NCI-H1417 treated with DMSO at 0.1 percent for 48 hours (cell line): ENCODE data around the gene FBXL7.

Experiments used
- DNase-seq: peaks from one replicate; lab custom pipeline; 2025; lab: John Stamatoyannopoulos, UW

FBXL7 gene

DNA sequence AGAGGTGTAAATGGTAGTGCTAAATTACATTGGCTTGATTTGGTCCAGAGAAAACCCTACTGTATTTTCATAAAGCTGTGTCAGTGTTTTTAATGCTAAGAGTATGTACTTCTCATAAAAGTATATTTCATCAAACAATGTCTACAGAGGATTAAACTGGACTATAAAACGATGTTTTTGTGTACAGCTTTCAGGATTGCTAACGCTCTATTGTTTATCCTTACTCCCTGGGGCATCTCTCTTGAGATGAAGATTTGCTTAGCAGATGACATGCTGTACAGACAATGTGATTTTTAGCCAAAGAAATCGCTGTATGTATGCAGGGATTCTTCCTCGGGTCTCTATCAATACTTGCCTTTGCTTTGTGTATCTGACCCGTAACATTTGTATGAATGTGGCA, 216.0 kb downstream of the FBXL7 start:
- no peak for DNase-seq

- no peak for DNase-seq
Observed at GRCh38 chr5:15717001-15717400, 217.0 kb downstream of the FBXL7 start.

- DNase-seq: no peak
Observed at GRCh38 chr5:15718421-15719179, 218.6 kb downstream of the FBXL7 start.

DNA sequence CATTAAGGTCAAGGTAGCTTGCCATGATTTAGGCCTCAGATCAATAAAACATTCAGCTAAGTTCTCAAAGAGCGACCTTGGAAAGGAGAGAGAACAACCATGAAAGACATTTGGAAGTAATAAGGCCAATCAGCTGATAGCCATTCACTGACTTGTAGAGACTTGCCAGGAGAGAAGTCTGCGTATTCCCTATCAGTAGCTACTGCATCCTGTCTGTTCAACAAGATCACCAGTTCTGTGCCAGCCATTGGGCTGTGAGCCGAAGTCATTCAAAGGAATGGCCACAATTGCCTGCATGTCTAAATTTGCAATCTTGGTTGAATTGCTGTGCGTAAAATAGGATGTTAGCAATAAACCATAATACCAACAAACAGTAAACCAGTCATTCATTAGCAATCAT, 219.8 kb downstream of the FBXL7 start:
- no peak for DNase-seq

DNA sequence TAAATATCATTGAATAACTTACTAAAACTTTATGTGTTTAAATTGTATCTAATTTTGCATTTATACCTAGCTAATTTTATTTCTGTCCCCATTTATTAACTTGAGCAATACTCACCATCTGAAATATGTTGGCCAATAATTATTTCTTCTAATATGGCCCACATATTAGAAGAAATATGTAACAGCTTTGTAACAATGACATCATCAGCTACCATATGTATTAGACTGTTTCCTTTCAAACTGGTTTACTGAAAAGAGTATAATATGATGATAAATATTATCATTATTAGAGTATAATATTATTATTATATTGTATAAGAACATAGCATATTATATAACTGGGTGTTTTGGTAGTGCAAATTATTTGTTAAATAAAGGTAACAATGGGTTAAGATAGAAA, 220.5 kb downstream of the FBXL7 start:
- DNase-seq: no peak

DNA sequence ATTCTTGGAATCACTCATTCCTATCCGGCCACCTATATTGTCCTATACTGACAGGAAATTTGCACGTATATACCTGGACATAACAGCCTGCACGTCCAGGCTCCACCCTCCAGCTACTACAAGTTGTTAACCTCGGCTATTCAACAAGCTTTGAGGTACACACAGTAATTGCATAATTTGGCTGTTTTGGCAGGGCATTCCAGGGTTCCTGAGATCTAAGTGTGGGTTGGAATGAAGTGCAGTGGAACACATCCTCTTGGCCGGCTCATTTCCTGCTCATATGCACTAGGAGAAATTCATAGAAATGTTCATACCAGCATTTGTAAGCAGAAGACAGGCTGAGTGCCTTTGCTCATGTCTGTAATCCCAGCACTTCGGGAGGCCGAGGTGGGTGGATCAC, 222.3 kb downstream of the FBXL7 start:
- DNase-seq: no peak

DNA sequence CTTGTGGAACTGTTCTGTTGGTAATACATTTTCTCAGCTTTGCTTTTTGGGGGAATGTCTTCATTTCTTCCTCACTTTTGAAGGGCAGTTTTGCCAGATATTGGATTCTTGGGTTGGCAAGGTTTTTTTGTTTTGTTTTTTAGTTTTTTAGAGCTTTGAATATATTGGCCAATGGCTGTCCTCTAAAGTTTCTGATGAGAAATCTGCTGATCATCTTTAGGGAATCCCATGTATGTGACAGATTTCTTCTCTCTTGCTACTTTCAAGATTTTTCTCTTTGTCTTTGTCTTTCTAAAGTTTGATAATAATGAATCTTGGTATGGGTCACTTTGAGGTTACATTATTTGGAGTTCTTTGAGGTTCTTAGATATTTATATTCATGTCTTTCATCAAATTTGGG, 227.4 kb downstream of the FBXL7 start:
- DNase-seq: no peak

DNA sequence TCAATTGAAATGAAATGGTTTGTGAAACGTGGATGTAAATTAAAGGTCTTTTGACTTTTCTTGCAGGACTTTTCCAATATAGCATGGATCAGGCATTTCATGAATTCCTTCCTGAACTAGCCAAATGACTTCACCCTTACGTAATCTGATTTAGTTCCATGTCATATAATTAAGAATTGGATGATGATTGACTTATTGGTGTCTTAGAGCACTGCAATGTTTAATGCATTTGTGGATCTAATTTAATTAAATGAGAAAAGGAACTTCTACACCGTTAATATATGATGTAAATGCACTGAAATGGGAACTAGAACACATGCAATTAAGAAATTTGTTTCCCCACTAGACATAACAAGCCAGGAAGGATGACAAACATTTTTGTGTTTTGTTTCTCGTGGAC, 228.8 kb downstream of the FBXL7 start:
- no peak for DNase-seq

DNA sequence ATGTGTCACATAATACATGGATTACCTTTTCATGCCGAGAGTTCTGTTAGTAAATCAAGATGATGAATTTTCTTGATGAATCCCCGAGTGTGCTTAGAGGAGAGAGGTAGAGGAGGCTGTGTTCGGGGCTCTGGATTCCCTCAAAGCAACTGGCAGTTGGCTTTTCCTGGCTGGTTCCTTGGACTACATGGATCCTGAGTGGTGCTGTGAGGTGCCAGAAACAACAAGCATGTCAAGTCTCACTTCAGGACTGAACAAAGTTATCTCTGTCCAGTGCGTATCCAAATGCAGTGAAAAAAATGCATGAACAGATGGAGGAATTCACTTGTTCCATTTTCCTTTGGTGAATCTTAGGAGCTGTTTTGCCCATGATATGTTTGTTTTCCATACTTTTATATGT, 231.7 kb downstream of the FBXL7 start:
- no peak for DNase-seq

- no peak for DNase-seq
Observed at GRCh38 chr5:15734058-15734457, 234.1 kb downstream of the FBXL7 start.

DNA sequence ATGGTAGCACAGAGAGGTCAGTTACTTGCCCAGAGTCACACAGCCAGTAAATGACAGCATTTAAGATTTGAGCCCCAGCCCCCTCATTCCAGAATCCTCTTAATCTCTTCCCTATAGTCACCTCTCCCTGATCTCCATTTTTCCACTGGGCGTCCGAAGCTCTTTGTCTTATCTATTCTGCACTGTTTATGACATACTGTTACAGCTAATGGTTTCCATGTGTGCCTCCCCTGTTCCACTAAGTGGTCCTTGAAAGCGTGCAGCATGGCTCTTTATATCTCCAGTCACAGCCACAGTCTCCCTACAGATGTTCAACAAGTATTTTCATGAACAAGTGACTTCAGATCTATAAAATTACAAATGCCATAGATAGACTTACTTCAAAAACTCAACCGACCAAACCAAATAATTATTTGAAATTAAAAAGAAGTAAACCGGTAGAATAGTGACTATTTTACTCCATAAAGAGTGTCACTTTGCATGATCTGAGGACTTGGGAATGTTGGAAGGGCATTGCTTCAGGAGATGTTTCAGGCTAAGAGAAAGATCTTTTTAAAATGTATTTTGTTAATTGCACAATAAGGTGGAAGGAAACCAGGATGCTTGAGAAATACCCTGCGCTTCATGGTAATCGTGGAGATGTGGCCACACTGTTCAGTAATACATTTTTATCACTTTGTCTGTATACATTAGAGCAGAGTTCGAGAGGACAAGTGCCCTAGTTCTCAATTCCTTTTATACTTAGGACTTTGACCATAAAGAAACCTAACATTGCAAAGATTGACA, 237.2 kb downstream of the FBXL7 start:
- DNase-seq: no peak

- no peak for DNase-seq
Observed at GRCh38 chr5:15737871-15738664, 238.1 kb downstream of the FBXL7 start.

DNA sequence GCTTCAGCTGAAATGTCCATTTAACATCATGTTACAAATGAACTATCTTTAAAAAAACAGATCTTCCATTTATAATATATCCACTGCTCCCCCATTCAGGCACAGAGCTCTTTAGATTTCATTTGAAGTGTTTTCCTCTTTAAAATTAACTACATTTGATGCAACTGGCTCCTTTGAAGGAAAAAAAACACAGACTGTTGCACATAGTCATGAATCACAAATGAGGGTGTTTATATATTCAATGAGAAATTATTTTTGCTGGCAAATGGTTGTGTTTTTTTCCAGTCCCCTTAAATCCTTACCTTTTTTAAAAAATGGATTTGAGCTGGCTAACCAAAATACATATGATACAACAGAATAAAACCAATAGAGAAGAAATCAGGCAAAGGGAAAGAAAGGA, 240.4 kb downstream of the FBXL7 start:
- no peak for DNase-seq

GRCh38 chr5:15741591-15741990, 241.6 kb downstream of the FBXL7 start:
- no peak for DNase-seq

DNA sequence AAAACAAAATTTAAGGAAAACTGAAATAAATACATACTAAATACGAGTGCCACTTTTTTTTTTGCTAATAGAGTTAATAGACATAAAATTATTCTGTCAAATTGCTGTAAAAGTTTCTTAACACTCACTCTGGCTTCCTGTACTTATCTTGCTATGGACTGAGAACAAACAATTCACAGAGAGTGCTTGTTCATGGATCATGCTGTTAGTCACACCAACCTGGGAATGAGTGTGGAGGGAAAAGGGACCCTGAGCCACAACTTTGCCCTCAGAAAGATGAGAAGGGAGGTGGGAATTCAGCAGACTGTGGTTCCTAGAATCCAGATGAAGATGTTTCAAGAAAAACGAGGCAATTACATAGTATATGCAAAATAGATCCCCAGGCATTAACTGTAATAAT, 246.9 kb downstream of the FBXL7 start:
- DNase-seq: no peak

DNA sequence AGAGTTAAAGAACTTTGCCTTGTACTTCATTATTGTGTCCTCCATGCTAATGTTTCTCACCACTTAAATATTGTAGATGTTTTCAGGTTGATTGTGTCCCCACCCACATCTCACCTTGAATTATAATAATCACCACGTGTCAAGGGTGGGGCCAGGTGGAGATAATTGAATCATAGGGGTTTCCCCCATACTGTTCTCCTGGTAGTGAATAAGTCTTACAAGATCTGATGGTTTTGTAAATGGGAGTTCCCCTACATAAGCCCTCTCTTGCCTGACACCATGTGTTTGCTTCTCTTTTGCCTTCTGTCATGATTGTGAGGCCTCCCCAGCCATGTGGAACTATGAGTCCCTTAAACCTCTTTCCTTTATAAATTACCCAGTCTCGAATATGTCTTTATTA, 248.3 kb downstream of the FBXL7 start:
- no peak for DNase-seq

- no peak for DNase-seq
Observed at GRCh38 chr5:15752663-15753285, 252.8 kb downstream of the FBXL7 start.

DNA sequence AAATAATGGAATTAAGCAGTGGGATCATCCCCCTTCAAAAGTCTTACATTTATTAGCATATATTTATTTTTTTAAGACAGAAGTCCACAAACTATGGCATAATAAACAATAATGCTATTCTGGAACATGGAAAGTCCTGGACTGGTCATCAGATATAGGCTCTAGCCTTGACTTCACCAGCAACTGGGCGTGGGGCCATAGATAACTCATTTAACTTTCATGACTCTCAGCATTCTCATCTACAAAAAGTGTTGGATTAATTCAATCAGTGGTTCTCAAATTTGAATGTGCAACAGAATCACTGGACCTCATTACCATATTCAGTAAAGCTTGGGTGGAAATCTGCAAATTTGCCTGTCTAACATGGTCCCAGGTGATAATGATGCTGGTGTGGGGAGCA, 253.8 kb downstream of the FBXL7 start:
- no peak for DNase-seq

DNA sequence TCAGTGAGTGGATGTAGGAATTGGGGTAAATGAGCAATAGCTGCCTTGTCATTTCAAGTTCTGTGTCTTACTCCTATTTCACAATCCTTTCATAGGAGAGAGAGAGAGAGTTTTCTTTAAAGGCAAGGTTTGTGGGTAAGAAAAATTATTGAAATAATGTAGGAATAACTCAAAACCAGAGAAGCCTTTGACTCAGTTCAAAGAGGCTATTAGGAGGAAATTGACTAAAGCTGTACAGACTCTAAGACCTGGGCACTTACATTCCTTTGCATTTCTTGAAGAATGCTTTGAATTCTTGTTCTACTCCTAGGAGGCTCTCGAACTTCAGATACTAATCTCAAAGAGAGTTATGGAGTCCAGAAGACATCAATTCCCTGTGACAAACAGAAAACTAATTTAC, 257.1 kb downstream of the FBXL7 start:
- no peak for DNase-seq

- no peak for DNase-seq
Observed at GRCh38 chr5:15757619-15758018, 257.6 kb downstream of the FBXL7 start.

DNA sequence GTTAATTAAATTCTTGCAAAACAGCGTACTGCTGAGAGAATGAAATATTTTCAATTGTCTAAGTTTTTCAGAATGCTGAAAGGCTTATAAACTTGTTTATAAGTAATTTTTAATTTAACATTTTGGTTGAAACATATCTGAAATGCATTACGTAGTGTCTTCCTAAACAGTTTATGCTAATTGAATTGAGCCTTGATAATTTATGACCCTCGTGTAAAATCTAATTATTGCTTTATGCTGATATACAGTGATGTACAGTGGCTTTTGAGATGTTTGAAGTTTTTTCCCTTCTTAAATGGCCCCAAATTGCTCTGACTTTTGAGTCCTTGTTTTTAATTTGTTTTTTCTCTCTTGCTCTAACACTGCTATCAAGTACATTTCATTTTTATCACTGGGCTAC, 262.7 kb downstream of the FBXL7 start:
- no peak for DNase-seq

- DNase-seq: no peak
Observed at GRCh38 chr5:15763754-15764153, 263.8 kb downstream of the FBXL7 start.
